A673 (cell line): ENCODE measurements around the gene SDCCAG8. TPM values are rescaled to one million over a fixed set of nuclear protein-coding genes. Genes with fewer than 3 reads are reported as not detected.

Source experiments
- BruUV-seq: library from RNA; stranded (reverse); fragments of 400-500 nt; replicated peaks from 2 replicates; lab custom pipeline; 2021; lab: Mats Ljungman, UMichigan
- CTCF ChIA-PET: fragments of 300-600 bp; sonication (Branson Sonifier 250); formaldehyde crosslinking; loops from one replicate; lab custom pipeline; 2022; ENCODE audit warnings: antibody characterized with exemption; lab: Charles Lee
- POLR2A ChIA-PET: fragments of 300-600 bp; sonication (Branson Sonifier 250); formaldehyde crosslinking; loops from one replicate; lab custom pipeline; 2022; ENCODE audit warnings: antibody characterized with exemption; ENCODE audit not compliant: low non-redundant PET; lab: Charles Lee
- DNase-seq: peaks from one replicate; pipeline ENCODE4 v3.0.0-alpha.2; 2015; ENCODE audit warnings: low spot score
- H3K27ac ChIP-seq: fragments of 200-600 bp; sonication (generic); 2 replicates; pipeline ENCODE4 v1.5.1; 2016; ENCODE audit warnings: mixed run types, low read depth, mild to moderate bottlenecking, mixed read lengths, antibody characterized with exemption, low read length; ENCODE audit not compliant: poor library complexity, severe bottlenecking
- H3K27me3 ChIP-seq: fragments of 200-600 bp; sonication (generic); replicated peaks from 2 replicates; pipeline ENCODE4 v1.6.1; 2017; ENCODE audit warnings: mixed run types, low read depth, mild to moderate bottlenecking, mixed read lengths, antibody characterized with exemption, low read length; ENCODE audit not compliant: insufficient read depth, poor library complexity
- H3K36me3 ChIP-seq: fragments of 200-600 bp; sonication (generic); 2 replicates; pipeline ENCODE4 v1.6.1; 2016; ENCODE audit warnings: mixed run types, mild to moderate bottlenecking, mixed read lengths, antibody characterized with exemption, low read length; ENCODE audit not compliant: insufficient read depth, poor library complexity, severe bottlenecking
- H3K4me1 ChIP-seq: fragments of 200-600 bp; sonication (generic); 2 replicates; pipeline ENCODE4 v1.6.1; 2017; ENCODE audit warnings: mixed run types, mild to moderate bottlenecking, mixed read lengths, antibody characterized with exemption, low read length; ENCODE audit not compliant: insufficient read depth, poor library complexity, severe bottlenecking
- H3K4me3 ChIP-seq: fragments of 200-600 bp; sonication (generic); 2 replicates; pipeline ENCODE4 v1.5.1; 2016; ENCODE audit warnings: low read depth, mixed run types, mild to moderate bottlenecking, mixed read lengths, low read length; ENCODE audit not compliant: poor library complexity, severe bottlenecking
- H3K9me3 ChIP-seq: fragments of 200-600 bp; sonication (generic); 2 replicates; pipeline ENCODE4 v1.6.1; 2016; ENCODE audit warnings: mixed run types, low read depth, mild to moderate bottlenecking, mixed read lengths, antibody characterized with exemption, low read length; ENCODE audit not compliant: poor library complexity, severe bottlenecking
- CTCF ChIP-seq: fragments of 300-800, 200-600 bp; sonication (generic); conservative IDR thresholded peaks from 2 replicates; pipeline ENCODE4 v1.5.1; 2017; ENCODE audit warnings: low read depth, mild to moderate bottlenecking, antibody characterized with exemption, low read length, moderate library complexity, mixed read lengths
- EZH2 ChIP-seq: fragments of 200-600 bp; sonication (generic); IDR thresholded peaks from 2 replicates; pipeline ENCODE4 v1.6.1; 2017; ENCODE audit warnings: borderline replicate concordance, low read depth, mild to moderate bottlenecking, mixed read lengths, antibody characterized with exemption, low read length; ENCODE audit not compliant: poor library complexity, severe bottlenecking
- intact Hi-C: fragments of 100-400 bp; cut with micrococcal nuclease; formaldehyde crosslinking; loops from one replicate; pipeline ENCODE4 v1.10.0; 2022; ENCODE audit not compliant: unreplicated experiment
- total RNA-seq: library from RNA; stranded (reverse); gene quantifications from 2 replicates; pipeline ENCODE4 v1.2.3, GENCODE V29; 2021

The SDCCAG8 gene
- total RNA-seq, 1 experiment from 2014 or later, result 9.1 TPM

GRCh38 chr1:243421784-243422183 is 165.9 kb downstream of the SDCCAG8 start:
- intact Hi-C loops, result no loop called here
- peak; percentile 41 for DNase-seq
- peak overlapping the region; percentile 2 for H3K4me3 ChIP-seq
- BruUV-seq, result no TSS peak
- ChIA-PET CTCF (no interaction called here), POLR2A (interaction anchor here (0.6 kb wide), 1 partner anchor 1191 kb away, joined by 4 read pairs; no protein-coding TSS in a partner anchor)
- no peaks in the 10 kb centered on the region for H3K36me3 ChIP-seq
- H3K9me3 ChIP-seq, result no peaks in the 10 kb centered on the region
- peaks cover 5% of the 10 kb centered on the region for H3K4me1 ChIP-seq
- H3K27me3 ChIP-seq, result no peaks in the 10 kb centered on the region
- no peak overlapping the region for H3K27ac ChIP-seq
- TF ChIP-seq CTCF (no peak), EZH2 (no peak)

DNA sequence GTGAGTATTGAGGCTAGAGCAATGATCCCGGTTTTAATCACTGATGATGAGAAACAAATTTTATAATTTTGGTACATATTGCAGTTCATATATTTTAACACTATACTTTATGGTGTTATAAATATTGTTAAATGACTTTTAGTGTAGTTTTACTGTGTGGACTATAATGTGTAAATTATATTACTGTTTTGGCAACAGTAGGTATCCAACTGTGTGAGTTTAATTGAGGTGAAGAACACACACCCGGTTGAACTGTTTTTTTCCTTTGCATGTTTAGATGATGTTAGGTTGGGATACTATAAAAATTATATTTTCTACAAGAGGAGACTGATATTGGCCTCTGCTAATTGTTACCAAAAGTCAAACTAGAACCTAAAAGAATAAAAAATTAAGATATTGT is 166.5 kb downstream of the SDCCAG8 start:
- Histone ChIP-seq H3K36me3 (no peaks in the 10 kb centered on the region), H3K4me1 (peaks cover 5% of the 10 kb centered on the region), H3K9me3 (no peaks in the 10 kb centered on the region), H3K4me3 (no peak overlapping the region), H3K27ac (no peak overlapping the region), H3K27me3 (no peaks in the 10 kb centered on the region)
- intact Hi-C loops, result no loop called here
- POLR2A ChIA-PET, result no interaction called here
- BruUV-seq, result no TSS peak
- no peak for DNase-seq
- TF ChIP-seq CTCF (no peak), EZH2 (no peak)
- CTCF ChIA-PET, result no interaction called here

- Histone ChIP-seq H3K9me3 (no peaks in the 10 kb centered on the region), H3K4me3 (no peak overlapping the region), H3K4me1 (no peaks in the 10 kb centered on the region), H3K36me3 (no peaks in the 10 kb centered on the region), H3K27me3 (no peaks in the 10 kb centered on the region), H3K27ac (no peak overlapping the region)
- ChIA-PET POLR2A (no interaction called here), CTCF (no interaction called here)
- DNase-seq, result no peak
- TF ChIP-seq EZH2 (no peak), CTCF (no peak)
- no TSS peak for BruUV-seq
- intact Hi-C loops, result no loop called here
These were observed 172.2 kb downstream of the SDCCAG8 start for GRCh38 chr1:243428084-243428483.
